ENCODE data around the gene ELOA2.
"Not testable (repeated sequence)": the region's sequence is repeated elsewhere in the genome, so short reads cannot be mapped to it uniquely, and the experiment has no call there.

DNA sequence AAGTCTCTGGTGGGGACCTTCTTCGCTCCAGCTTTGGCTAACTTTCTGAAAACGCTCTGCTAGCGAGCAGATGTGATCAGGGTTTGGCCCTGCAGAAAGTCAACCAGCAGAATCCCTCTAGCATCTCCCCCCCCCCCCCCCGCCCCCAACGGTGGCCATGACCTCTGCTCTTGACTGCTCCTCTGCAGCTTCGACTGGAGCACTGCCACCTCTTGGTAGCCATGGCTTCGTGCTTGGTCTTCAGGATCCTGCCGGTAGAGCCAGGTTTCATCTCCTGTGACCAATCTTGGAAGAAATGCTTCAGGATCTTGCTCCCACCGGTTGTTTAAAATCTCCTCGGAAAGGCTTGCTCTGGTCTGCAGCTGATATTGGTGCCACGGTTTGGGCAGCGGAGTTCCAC, 4.5 kb downstream of the ELOA2 start:
- TF ChIP-seq, protein P1, sequence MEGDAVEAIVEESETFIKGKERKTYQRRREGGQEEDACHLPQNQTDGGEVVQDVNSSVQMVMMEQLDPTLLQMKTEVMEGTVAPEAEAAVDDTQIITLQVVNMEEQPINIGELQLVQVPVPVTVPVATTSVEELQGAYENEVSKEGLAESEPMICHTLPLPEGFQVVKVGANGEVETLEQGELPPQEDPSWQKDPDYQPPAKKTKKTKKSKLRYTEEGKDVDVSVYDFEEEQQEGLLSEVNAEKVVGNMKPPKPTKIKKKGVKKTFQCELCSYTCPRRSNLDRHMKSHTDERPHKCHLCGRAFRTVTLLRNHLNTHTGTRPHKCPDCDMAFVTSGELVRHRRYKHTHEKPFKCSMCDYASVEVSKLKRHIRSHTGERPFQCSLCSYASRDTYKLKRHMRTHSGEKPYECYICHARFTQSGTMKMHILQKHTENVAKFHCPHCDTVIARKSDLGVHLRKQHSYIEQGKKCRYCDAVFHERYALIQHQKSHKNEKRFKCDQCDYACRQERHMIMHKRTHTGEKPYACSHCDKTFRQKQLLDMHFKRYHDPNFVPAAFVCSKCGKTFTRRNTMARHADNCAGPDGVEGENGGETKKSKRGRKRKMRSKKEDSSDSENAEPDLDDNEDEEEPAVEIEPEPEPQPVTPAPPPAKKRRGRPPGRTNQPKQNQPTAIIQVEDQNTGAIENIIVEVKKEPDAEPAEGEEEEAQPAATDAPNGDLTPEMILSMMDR (conservative IDR thresholded peaks at IDR 0.05; ENCODE audit: low read length), result not testable (repeated sequence)
- not testable (repeated sequence) for TF ChIP-seq EZH2phosphoT487 (IDR thresholded peaks at IDR 0.05; ENCODE audit: borderline replicate concordance, low read depth, low read length)
